Measurements from ENCODE around the gene SMURF2.

Gene SMURF2

DNA sequence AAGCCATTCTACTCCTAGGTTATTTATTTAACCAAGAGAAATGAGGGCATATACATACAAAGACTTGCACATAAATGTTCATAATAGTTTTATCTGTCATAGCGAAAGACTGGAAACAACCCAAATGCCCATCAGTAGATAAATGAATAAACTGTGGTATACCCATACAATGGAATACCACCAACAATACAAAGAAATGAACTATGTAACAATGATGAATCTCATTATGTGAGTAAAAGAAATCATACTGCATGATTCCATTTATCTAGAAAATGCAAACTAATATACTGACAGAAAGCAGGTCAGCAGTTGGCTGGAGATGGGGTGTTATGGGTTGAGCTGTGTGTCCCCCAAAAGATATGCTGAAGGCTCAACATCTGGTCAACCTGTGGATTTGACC, 98.0 kb downstream of the SMURF2 start:
- H3K36me3 ChIP-seq (ENCODE audit: low read depth): peaks cover 88% of the 10 kb centered on the region
- DNase-seq (ENCODE audit: low spot score): no peak

DNA sequence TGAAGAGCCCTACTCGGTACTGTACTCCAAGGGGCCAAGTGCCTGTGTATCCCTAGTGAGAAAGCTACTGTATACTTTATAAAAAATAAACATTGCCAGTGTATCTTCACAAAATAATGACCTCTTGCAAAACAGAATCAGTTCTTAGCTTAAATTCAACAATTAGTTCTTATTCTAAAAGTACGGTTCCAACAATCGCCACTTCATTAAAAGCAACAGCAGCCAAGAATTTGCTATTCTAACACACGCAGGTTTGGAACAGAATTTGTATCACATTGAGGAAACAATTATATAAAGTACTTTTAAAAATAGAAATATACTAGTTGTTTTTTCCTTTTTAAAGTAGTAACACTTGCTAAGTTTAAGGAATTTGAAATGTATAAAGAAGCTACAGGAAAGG, 106.8 kb downstream of the SMURF2 start:
- TF ChIP-seq, protein P1, sequence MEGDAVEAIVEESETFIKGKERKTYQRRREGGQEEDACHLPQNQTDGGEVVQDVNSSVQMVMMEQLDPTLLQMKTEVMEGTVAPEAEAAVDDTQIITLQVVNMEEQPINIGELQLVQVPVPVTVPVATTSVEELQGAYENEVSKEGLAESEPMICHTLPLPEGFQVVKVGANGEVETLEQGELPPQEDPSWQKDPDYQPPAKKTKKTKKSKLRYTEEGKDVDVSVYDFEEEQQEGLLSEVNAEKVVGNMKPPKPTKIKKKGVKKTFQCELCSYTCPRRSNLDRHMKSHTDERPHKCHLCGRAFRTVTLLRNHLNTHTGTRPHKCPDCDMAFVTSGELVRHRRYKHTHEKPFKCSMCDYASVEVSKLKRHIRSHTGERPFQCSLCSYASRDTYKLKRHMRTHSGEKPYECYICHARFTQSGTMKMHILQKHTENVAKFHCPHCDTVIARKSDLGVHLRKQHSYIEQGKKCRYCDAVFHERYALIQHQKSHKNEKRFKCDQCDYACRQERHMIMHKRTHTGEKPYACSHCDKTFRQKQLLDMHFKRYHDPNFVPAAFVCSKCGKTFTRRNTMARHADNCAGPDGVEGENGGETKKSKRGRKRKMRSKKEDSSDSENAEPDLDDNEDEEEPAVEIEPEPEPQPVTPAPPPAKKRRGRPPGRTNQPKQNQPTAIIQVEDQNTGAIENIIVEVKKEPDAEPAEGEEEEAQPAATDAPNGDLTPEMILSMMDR (IDR thresholded peaks at IDR 0.05; ENCODE audit: poor library complexity, severe bottlenecking): no peak
- Histone ChIP-seq H3K27ac (ENCODE audit: poor library complexity, severe bottlenecking) (no peak overlapping the region), H3K36me3 (ENCODE audit: low read depth) (peaks cover 100% of the 10 kb centered on the region), H3K27me3 (ENCODE audit: insufficient read depth, poor library complexity, severe bottlenecking) (no peaks in the 10 kb centered on the region), H3K4me3 (ENCODE audit: severe bottlenecking) (no peak overlapping the region), H3K4me1 (ENCODE audit: insufficient read depth, poor library complexity, severe bottlenecking) (no peaks in the 10 kb centered on the region), H3K9me3 (ENCODE audit: severe bottlenecking) (no peaks in the 10 kb centered on the region)
- no peak for ATAC-seq (ENCODE audit: low read depth)
- no peak for DNase-seq (ENCODE audit: low spot score)

More for the DNA sequence above, 98.0 kb downstream of the SMURF2 start:
- Histone ChIP-seq H3K27me3 (ENCODE audit: insufficient read depth, poor library complexity, severe bottlenecking) (no peaks in the 10 kb centered on the region), H3K4me3 (ENCODE audit: severe bottlenecking) (no peak overlapping the region), H3K9me3 (ENCODE audit: severe bottlenecking) (peaks cover 2% of the 10 kb centered on the region), H3K27ac (ENCODE audit: poor library complexity, severe bottlenecking) (no peak overlapping the region), H3K4me1 (ENCODE audit: insufficient read depth, poor library complexity, severe bottlenecking) (no peaks in the 10 kb centered on the region)
- no peak for ATAC-seq (ENCODE audit: low read depth)
- TF ChIP-seq, protein P1 (IDR thresholded peaks at IDR 0.05; ENCODE audit: poor library complexity, severe bottlenecking): no peak

DNA sequence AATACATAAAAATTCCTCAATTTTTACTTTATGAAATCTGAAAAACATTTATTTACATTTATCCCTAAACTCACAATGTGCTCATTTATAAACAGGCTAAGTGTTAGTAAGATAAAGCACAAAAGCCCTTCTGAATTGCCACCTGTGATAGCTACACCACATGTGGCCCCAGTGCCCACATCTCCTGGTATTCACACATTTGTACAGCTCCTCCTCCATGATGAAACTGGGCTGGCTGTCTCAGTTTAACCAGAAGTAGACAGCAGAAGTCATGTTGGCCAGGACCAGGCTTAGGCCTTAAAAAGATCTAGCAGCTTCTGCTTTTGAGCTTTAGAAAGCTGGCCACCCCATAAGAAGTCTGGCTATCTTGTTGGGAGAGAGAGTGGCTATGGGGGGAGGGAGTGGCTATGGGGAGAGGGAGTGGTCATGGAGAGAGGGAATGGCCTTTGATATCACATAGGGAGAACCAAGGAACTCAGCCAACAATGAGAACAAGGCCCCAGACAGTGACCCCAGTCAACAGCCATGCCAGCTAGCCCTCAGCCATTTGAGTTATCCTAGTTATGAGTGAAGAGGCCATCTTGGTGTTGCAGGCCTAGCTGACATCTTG, 108.0 kb downstream of the SMURF2 start:
- Histone ChIP-seq H3K36me3 (ENCODE audit: low read depth) (peaks cover 99% of the 10 kb centered on the region), H3K4me1 (ENCODE audit: insufficient read depth, poor library complexity, severe bottlenecking) (no peaks in the 10 kb centered on the region), H3K4me3 (ENCODE audit: severe bottlenecking) (no peak overlapping the region), H3K27me3 (ENCODE audit: insufficient read depth, poor library complexity, severe bottlenecking) (no peaks in the 10 kb centered on the region), H3K9me3 (ENCODE audit: severe bottlenecking) (no peaks in the 10 kb centered on the region), H3K27ac (ENCODE audit: poor library complexity, severe bottlenecking) (no peak overlapping the region)
- TF ChIP-seq, protein P1 (IDR thresholded peaks at IDR 0.05; ENCODE audit: poor library complexity, severe bottlenecking): no peak
- no peak for ATAC-seq (ENCODE audit: low read depth)
- no peak for DNase-seq (ENCODE audit: low spot score)

DNA sequence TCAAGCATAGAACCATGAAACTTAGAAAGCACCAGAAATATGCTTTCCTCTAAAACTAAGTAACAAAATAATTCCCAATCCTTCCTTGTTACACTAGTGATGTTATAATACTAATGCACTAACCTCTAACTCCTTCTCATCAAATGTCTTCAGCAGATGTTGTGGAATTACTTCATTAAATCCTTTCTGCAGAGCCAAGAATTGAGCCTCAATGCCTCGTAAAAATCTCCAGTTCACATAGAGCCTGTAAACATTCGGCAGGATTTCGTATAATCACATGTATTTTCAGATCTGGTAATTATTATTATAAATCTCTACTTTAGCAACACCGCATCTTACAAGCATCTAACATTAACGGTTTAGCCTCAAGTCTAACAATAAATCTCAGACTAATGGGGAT, 110.6 kb downstream of the SMURF2 start:
- no peak for DNase-seq (ENCODE audit: low spot score)
- no peaks in the 10 kb centered on the region for H3K9me3 ChIP-seq (ENCODE audit: severe bottlenecking)
- ATAC-seq (ENCODE audit: low read depth): no peak
- no peaks in the 10 kb centered on the region for H3K27me3 ChIP-seq (ENCODE audit: insufficient read depth, poor library complexity, severe bottlenecking)
- no peak overlapping the region for H3K4me3 ChIP-seq (ENCODE audit: severe bottlenecking)
- no peak overlapping the region for H3K27ac ChIP-seq (ENCODE audit: poor library complexity, severe bottlenecking)
- no peaks in the 10 kb centered on the region for H3K4me1 ChIP-seq (ENCODE audit: insufficient read depth, poor library complexity, severe bottlenecking)
- TF ChIP-seq, protein P1 (IDR thresholded peaks at IDR 0.05; ENCODE audit: poor library complexity, severe bottlenecking): no peak
- peaks cover 97% of the 10 kb centered on the region for H3K36me3 ChIP-seq (ENCODE audit: low read depth)

DNA sequence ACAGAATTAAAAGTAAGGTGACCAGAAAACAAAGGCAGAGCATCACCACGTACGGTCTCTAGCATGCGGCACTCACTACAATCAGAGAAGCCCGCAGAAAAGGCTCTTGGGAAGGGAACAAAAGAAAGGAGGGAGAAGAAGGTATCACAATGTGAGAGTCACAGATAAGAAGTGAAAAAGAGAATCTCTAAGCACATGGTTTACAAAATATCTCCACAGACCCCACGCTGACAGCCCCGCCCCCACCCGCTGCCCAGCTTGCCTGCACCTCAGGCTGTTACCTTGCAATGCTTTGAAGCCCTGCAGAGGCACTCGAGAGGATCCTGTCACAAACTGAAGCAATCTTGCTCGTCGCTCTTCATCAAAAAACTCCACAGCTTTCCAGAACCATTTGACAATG, 114.8 kb downstream of the SMURF2 start:
- Histone ChIP-seq H3K27ac (ENCODE audit: poor library complexity, severe bottlenecking) (no peak overlapping the region), H3K4me1 (ENCODE audit: insufficient read depth, poor library complexity, severe bottlenecking) (no peaks in the 10 kb centered on the region), H3K27me3 (ENCODE audit: insufficient read depth, poor library complexity, severe bottlenecking) (no peaks in the 10 kb centered on the region), H3K9me3 (ENCODE audit: severe bottlenecking) (no peaks in the 10 kb centered on the region), H3K36me3 (ENCODE audit: low read depth) (peaks cover 97% of the 10 kb centered on the region), H3K4me3 (ENCODE audit: severe bottlenecking) (no peak overlapping the region)
- ATAC-seq (ENCODE audit: low read depth) (no peak), DNase-seq (ENCODE audit: low spot score) (no peak)
- TF ChIP-seq, protein P1 (IDR thresholded peaks at IDR 0.05; ENCODE audit: poor library complexity, severe bottlenecking): no peak

Data from RWPE2 (cell line).